Fibroblast of pulmonary artery (primary cell): ENCODE data around the gene GOLGA6L2.
"Not testable (repeated sequence)": the region's sequence is repeated elsewhere in the genome, so short reads cannot be mapped to it uniquely, and the experiment has no call there.

Experiments
- DNase-seq: peaks from one replicate; pipeline ENCODE4 v3.0.0-alpha.2; 2010; ENCODE audit warnings: low read depth
- H3K4me3 ChIP-seq: replicated peaks from 2 replicates; pipeline ENCODE4 v1.5.1; 2011; ENCODE audit warnings: low read depth, mild to moderate bottlenecking, control low read depth, low read length, moderate library complexity
- TF ChIP-seq, protein P1 (sequence below): IDR thresholded peaks from 2 replicates; pipeline ENCODE4 v1.5.1; 2011; ENCODE audit warnings: mild to moderate bottlenecking, control low read depth, low read length, inconsistent platforms; ENCODE audit errors: missing control alignments

Gene GOLGA6L2

DNA sequence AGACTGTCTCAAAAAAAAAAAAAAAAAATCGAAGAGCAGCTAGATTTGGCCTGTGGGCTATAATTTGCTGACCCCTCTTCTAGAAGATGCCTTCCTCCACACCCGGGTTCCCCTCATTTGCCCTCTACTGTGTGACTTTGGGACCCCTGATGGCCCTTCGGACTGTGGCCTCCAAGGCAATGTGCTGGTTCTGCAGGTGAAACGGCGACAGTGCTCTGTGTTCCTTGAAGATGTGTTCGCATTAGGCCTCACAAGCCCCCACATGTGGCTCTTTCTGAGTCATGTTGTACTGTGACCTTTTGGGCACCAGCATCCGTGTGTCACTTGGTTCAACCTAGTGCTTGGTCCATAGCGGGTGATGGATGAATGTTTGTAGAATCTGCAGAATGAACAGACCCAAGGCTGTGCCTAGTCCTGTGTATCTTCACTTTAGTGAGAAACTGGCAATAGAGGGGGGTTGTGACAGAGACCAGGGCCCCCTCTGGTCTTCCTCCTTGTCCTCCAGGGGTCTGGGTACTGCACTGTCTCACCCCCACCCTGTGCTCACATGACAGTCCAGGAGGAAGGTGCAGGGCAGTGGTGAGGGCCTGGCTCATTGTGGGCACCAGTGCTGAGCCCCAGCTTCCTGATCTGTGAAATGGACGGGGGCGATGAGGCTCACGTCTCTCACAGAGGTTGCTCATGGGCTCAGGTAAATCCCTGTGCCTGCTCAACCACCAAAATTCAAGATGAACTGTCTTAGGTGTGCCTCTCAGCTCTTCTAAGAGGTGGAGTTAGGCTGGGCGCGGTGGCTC, 22.7 kb downstream of the GOLGA6L2 start:
- no peak overlapping the region for H3K4me3 ChIP-seq
- TF ChIP-seq, protein P1, sequence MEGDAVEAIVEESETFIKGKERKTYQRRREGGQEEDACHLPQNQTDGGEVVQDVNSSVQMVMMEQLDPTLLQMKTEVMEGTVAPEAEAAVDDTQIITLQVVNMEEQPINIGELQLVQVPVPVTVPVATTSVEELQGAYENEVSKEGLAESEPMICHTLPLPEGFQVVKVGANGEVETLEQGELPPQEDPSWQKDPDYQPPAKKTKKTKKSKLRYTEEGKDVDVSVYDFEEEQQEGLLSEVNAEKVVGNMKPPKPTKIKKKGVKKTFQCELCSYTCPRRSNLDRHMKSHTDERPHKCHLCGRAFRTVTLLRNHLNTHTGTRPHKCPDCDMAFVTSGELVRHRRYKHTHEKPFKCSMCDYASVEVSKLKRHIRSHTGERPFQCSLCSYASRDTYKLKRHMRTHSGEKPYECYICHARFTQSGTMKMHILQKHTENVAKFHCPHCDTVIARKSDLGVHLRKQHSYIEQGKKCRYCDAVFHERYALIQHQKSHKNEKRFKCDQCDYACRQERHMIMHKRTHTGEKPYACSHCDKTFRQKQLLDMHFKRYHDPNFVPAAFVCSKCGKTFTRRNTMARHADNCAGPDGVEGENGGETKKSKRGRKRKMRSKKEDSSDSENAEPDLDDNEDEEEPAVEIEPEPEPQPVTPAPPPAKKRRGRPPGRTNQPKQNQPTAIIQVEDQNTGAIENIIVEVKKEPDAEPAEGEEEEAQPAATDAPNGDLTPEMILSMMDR: no peak
- no peak for DNase-seq

DNA sequence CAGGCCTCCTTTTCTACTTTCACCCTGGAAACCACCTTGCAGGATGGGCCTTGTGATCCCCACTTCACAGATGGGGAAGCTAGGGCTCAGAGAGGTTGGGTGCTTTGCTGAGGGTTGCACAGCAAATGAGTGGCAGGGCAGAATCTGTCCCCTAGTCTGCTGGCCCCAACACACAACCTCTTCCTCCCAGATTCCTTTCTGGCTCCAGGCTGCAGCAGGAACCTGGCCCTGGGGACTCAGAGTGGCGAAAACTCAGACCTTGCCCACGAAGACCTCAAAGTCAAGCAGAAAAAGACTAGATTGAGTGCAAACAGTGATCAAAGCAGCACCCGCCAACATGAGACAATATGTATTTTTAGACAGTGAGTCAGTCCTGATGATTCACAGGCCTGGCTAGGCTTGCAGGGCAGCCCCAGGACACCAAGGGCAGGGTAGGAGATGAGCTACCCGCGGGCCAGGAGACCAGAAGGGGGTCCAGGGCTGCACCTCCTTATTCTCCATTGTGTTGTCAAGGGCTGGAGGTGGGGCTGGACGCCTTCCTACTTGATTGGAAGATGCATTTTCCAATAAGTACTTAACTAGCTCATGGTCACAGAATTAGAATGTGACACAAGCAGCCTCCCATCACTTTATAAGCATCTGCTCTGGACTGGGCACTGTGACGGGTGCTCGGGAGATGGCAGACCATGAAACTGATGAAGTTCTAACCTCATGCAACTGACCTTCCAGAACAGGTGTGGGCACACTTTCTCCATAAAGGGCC, 23.9 kb downstream of the GOLGA6L2 start:
- TF ChIP-seq, protein P1: no peak
- no peak overlapping the region for H3K4me3 ChIP-seq

DNA sequence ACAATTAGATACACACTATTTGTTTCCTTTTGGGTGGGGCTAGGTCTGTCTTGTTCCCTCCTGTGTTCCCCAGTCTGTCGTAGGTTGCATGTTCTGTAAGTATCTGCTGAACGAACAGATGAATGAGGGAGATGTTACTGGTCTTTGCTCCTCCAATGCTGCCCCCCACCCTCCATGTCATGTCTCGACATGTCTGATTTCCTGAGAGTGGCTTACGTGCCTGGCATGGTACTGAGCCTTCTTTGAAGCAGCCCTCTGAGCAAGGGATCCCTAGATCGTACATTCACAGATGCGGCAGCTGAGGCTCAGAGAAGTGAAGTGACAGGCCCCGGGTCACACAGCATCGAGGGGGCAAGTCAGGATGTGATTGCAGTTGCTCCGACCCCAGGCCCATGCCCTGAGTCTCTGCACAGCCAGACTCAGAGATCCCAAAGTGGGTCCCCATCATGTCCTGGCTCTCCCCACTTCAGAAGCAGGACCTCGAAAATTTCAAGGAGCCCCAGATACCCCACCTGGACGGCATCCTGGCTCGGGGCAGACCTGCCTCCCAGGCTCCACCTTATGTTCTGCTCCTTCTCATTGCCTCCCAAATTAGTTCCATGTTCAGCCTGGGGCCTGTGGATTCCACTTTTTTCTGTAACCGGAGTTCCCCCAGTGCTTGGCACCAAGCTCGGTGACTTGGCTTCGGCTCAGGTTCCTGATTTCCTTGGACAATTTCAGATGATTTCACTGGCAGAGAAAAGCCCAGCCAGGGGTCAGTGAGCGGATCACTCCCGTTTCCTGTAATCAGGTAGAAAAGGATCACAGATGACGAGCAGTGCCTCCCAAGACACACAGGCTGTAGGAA, 24.7 kb downstream of the GOLGA6L2 start:
- DNase-seq: no peak
- TF ChIP-seq, protein P1: no peak
- no peak overlapping the region for H3K4me3 ChIP-seq

More for the DNA sequence above, 23.9 kb downstream of the GOLGA6L2 start:
- no peak for DNase-seq

DNA sequence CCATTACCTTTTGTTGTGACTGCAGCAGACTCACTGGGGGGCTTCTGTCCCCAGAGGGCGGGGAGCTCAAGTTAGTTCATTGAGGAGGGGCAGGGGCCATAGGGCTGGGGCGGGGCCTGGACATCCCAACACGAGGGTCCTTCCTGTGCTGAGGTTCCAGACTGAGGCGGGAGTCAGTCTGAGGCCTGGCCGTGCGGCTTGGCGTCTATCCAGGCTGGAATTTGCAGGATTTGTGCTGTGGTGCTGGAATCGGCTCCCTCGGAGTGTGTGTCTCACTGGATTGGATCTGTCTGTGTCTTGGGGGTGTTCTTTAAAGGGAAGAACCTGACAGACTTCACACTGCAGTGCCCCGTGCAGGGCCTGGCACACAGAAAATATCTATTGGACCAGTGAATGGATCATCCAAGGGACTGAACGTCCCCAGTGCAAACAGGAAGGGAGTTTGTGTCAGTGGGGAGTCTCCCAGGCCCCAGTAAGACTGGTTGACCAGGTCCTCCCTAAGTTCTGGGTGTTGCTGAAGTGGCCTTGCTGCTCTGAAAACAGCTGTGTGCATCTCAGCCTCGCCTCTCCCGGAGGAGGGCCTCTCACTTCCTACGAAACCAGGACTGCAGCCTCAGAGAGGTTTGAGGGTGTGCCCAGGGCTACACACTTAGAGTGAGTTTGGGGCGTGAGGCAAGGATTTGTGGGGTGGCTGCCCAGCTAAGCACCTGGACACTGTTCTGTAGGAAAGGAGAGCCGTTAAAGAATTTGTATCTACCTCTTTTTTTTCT, 26.1 kb downstream of the GOLGA6L2 start:
- no peak overlapping the region for H3K4me3 ChIP-seq
- TF ChIP-seq, protein P1: no peak
- peak; percentile 15 for DNase-seq

DNA sequence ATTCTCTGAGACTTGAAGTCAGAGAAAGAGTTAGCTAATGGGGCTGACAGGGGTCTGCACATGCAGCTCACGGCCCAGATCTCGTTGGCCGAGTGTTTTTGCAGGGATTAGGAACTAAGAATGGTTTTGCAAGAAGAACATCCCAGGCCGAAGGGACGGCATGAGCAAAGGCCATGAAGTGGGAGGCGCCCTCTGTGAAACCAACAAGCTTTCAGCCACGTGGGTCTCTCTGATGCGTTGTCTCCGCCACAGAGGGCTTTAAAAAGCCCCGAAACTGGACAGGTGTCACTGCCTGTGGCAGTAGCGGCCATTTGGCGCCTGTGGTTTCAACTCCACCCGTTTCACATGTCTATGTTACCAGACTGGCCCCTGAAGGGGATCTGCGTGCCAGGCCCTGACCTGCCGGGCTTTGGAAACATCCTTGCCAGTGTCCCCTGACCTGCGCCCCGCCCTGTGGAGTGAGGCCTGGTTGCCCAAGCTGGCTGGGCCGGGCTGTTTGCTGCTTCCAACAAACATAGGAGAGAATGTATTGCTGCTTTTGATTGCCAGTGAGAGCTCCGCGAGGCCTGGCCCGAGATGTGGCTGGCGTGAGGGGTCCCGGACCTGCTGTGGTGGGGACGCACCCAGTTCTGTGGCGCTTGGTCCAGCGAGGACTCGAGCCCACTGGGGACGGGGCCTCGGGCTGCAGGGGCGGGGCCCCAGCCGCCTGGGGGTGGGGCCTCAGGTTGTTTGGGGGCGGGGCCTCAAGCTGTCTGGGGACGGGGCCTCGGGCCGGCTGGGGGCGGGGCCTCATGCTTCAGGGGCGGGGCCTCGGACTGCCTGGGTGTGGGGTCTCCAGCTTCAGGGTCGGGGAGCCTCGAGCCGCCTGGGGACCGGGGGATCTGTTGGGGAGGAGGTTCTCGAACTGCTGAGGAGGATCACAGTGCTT, 30.4 kb downstream of the GOLGA6L2 start:
- TF ChIP-seq, protein P1: no peak
- H3K4me3 ChIP-seq: no peak overlapping the region
- no peak for DNase-seq

DNA sequence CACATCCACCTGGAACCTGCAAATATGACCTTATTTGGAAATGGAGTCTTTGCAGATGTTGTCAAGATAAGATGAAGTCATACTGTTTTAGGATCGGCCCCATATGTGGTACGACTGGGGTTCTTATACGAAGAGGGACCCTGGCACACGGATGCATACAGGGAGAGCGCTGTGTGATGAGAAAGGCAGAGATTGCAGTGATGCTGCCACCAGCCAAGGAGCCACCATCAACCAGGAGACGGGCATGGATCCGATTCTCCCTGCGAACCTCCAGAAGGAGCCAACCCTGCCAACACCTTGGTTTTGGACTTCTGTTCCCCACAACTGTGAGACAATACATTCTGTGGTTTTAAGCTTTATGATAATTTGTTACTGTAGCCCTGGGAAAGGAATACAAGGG, 31.2 kb downstream of the GOLGA6L2 start:
- H3K4me3 ChIP-seq, DNase-seq: not testable (repeated sequence)
